Activated CD4-positive, alpha-beta T cell treated with anti-CD3 and anti-CD28 coated beads, Interleukin-2, amount 10 ng/mL, durations not matched to agents 24 days and 14 days (primary cell): ENCODE results near the gene LDB2. TPM values are rescaled to one million over a fixed set of nuclear protein-coding genes. Genes with fewer than 3 reads are reported as not detected.

Experiments used
- DNase-seq: peaks from one replicate; pipeline ENCODE4 v3.0.0; 2022
- H3K27ac Mint-ChIP-seq: one replicate; pipeline ENCODE4 v1.8.0; 2022; ENCODE audit warnings: mild to moderate bottlenecking, mixed read lengths
- H3K27me3 Mint-ChIP-seq: one replicate; pipeline ENCODE4 v1.8.0; 2022; ENCODE audit warnings: mixed read lengths
- H3K36me3 Mint-ChIP-seq: one replicate; pipeline ENCODE4 v1.8.0; 2022; ENCODE audit warnings: low read depth, mild to moderate bottlenecking, mixed read lengths
- H3K4me1 Mint-ChIP-seq: one replicate; pipeline ENCODE4 v1.8.0; 2021; ENCODE audit warnings: mixed read lengths
- H3K4me3 Mint-ChIP-seq: one replicate; pipeline ENCODE4 v1.8.0; 2022; ENCODE audit warnings: mild to moderate bottlenecking, moderate library complexity, mixed read lengths
- H3K9me3 Mint-ChIP-seq: one replicate; pipeline ENCODE4 v1.8.0; 2021; ENCODE audit warnings: mixed read lengths
- intact Hi-C: fragments of 100-400 bp; cut with micrococcal nuclease; formaldehyde crosslinking; loops from one replicate; pipeline ENCODE4 v1.15.1; 2023
- total RNA-seq: library from RNA; stranded (reverse); gene quantifications from 2 replicates; pipeline ENCODE4 v1.2.3, GENCODE V29; 2022

LDB2 gene
- total RNA-seq, 1 donor from 2014 or later: not detected

- no peak overlapping the region for H3K27ac Mint-ChIP-seq
- no peaks in the 10 kb centered on the region for H3K36me3 Mint-ChIP-seq
- H3K9me3 Mint-ChIP-seq: no peaks in the 10 kb centered on the region
- no peak overlapping the region for H3K4me3 Mint-ChIP-seq
- no peaks in the 10 kb centered on the region for H3K4me1 Mint-ChIP-seq
- intact Hi-C loops: no loop called here
- no peaks in the 10 kb centered on the region for H3K27me3 Mint-ChIP-seq
- no peak for DNase-seq
Observed at GRCh38 chr4:16714191-16714590, 184.3 kb downstream of the LDB2 start.

GRCh38 chr4:16713696-16714095, 184.7 kb downstream of the LDB2 start:
- H3K36me3 Mint-ChIP-seq: no peaks in the 10 kb centered on the region
- no peak overlapping the region for H3K4me3 Mint-ChIP-seq
- no peak overlapping the region for H3K27ac Mint-ChIP-seq
- DNase-seq: no peak
- H3K4me1 Mint-ChIP-seq: no peaks in the 10 kb centered on the region
- intact Hi-C loops: no loop called here
- no peaks in the 10 kb centered on the region for H3K27me3 Mint-ChIP-seq
- H3K9me3 Mint-ChIP-seq: no peaks in the 10 kb centered on the region

GRCh38 chr4:16713271-16713670, 185.2 kb downstream of the LDB2 start:
- Mint-ChIP-seq H3K27ac (no peak overlapping the region), H3K27me3 (no peaks in the 10 kb centered on the region), H3K9me3 (no peaks in the 10 kb centered on the region), H3K4me1 (no peaks in the 10 kb centered on the region), H3K36me3 (no peaks in the 10 kb centered on the region), H3K4me3 (no peak overlapping the region)
- intact Hi-C loops: no loop called here
- no peak for DNase-seq

- DNase-seq: no peak
- intact Hi-C loops: no loop called here
- Mint-ChIP-seq H3K4me1 (no peaks in the 10 kb centered on the region), H3K27me3 (no peaks in the 10 kb centered on the region), H3K36me3 (no peaks in the 10 kb centered on the region), H3K9me3 (no peaks in the 10 kb centered on the region), H3K27ac (no peak overlapping the region), H3K4me3 (no peak overlapping the region)
Observed at GRCh38 chr4:16710198-16710597, 188.2 kb downstream of the LDB2 start.

- no peaks in the 10 kb centered on the region for H3K9me3 Mint-ChIP-seq
- no peak overlapping the region for H3K4me3 Mint-ChIP-seq
- H3K36me3 Mint-ChIP-seq: no peaks in the 10 kb centered on the region
- H3K4me1 Mint-ChIP-seq: no peaks in the 10 kb centered on the region
- H3K27ac Mint-ChIP-seq: no peak overlapping the region
- DNase-seq: no peak
- H3K27me3 Mint-ChIP-seq: no peaks in the 10 kb centered on the region
- intact Hi-C loops: no loop called here
Observed at GRCh38 chr4:16707874-16708273, 190.6 kb downstream of the LDB2 start.

GRCh38 chr4:16706251-16706650, 192.2 kb downstream of the LDB2 start:
- Mint-ChIP-seq H3K36me3 (no peaks in the 10 kb centered on the region), H3K4me3 (no peak overlapping the region)

GRCh38 chr4:16705341-16705740, 193.1 kb downstream of the LDB2 start:
- H3K4me1 Mint-ChIP-seq: no peaks in the 10 kb centered on the region
- H3K27me3 Mint-ChIP-seq: no peaks in the 10 kb centered on the region
- no peak overlapping the region for H3K4me3 Mint-ChIP-seq
- no peaks in the 10 kb centered on the region for H3K36me3 Mint-ChIP-seq
- H3K27ac Mint-ChIP-seq: no peak overlapping the region
- no peak for DNase-seq
- no peaks in the 10 kb centered on the region for H3K9me3 Mint-ChIP-seq
- intact Hi-C loops: no loop called here

More at GRCh38 chr4:16706251-16706650, 192.2 kb downstream of the LDB2 start:
- intact Hi-C loops: no loop called here
- DNase-seq: no peak
- no peaks in the 10 kb centered on the region for H3K4me1 Mint-ChIP-seq
- no peaks in the 10 kb centered on the region for H3K27me3 Mint-ChIP-seq
- H3K9me3 Mint-ChIP-seq: no peaks in the 10 kb centered on the region
- H3K27ac Mint-ChIP-seq: no peak overlapping the region

GRCh38 chr4:16704489-16704888, 194.0 kb downstream of the LDB2 start:
- H3K4me1 Mint-ChIP-seq: no peaks in the 10 kb centered on the region
- no peaks in the 10 kb centered on the region for H3K9me3 Mint-ChIP-seq
- H3K27ac Mint-ChIP-seq: no peak overlapping the region
- no peaks in the 10 kb centered on the region for H3K36me3 Mint-ChIP-seq
- intact Hi-C loops: no loop called here
- no peak overlapping the region for H3K4me3 Mint-ChIP-seq
- DNase-seq: no peak
- H3K27me3 Mint-ChIP-seq: no peaks in the 10 kb centered on the region

- Mint-ChIP-seq H3K27ac (no peak overlapping the region), H3K36me3 (no peaks in the 10 kb centered on the region), H3K4me3 (no peak overlapping the region), H3K27me3 (no peaks in the 10 kb centered on the region), H3K4me1 (no peaks in the 10 kb centered on the region), H3K9me3 (no peaks in the 10 kb centered on the region)
- intact Hi-C loops: no loop called here
- no peak for DNase-seq
Observed at GRCh38 chr4:16695896-16696295, 202.5 kb downstream of the LDB2 start.

GRCh38 chr4:16694884-16695276, 203.6 kb downstream of the LDB2 start:
- H3K4me3 Mint-ChIP-seq: no peak overlapping the region
- no peaks in the 10 kb centered on the region for H3K4me1 Mint-ChIP-seq
- no peak overlapping the region for H3K27ac Mint-ChIP-seq
- H3K9me3 Mint-ChIP-seq: no peaks in the 10 kb centered on the region
- intact Hi-C loops: no loop called here
- no peaks in the 10 kb centered on the region for H3K27me3 Mint-ChIP-seq
- no peaks in the 10 kb centered on the region for H3K36me3 Mint-ChIP-seq
- DNase-seq: no peak

GRCh38 chr4:16694173-16694883, 204.1 kb downstream of the LDB2 start:
- Mint-ChIP-seq H3K27me3 (no peaks in the 10 kb centered on the region), H3K4me3 (no peak overlapping the region), H3K27ac (no peak overlapping the region), H3K36me3 (no peaks in the 10 kb centered on the region), H3K9me3 (no peaks in the 10 kb centered on the region), H3K4me1 (no peaks in the 10 kb centered on the region)
- no peak for DNase-seq
- intact Hi-C loops: no loop called here

GRCh38 chr4:16693641-16694040, 204.8 kb downstream of the LDB2 start:
- no peak for DNase-seq
- H3K27me3 Mint-ChIP-seq: no peaks in the 10 kb centered on the region
- H3K9me3 Mint-ChIP-seq: no peaks in the 10 kb centered on the region
- no peak overlapping the region for H3K27ac Mint-ChIP-seq
- no peak overlapping the region for H3K4me3 Mint-ChIP-seq
- intact Hi-C loops: no loop called here
- H3K36me3 Mint-ChIP-seq: no peaks in the 10 kb centered on the region
- no peaks in the 10 kb centered on the region for H3K4me1 Mint-ChIP-seq

GRCh38 chr4:16692961-16693506, 205.4 kb downstream of the LDB2 start:
- Mint-ChIP-seq H3K4me1 (no peaks in the 10 kb centered on the region), H3K36me3 (no peaks in the 10 kb centered on the region), H3K9me3 (no peaks in the 10 kb centered on the region), H3K27me3 (no peaks in the 10 kb centered on the region), H3K4me3 (no peak overlapping the region), H3K27ac (no peak overlapping the region)
- intact Hi-C loops: no loop called here
- no peak for DNase-seq

- Mint-ChIP-seq H3K27ac (no peak overlapping the region), H3K27me3 (no peaks in the 10 kb centered on the region), H3K36me3 (no peaks in the 10 kb centered on the region), H3K4me1 (no peaks in the 10 kb centered on the region), H3K4me3 (no peak overlapping the region), H3K9me3 (no peaks in the 10 kb centered on the region)
- DNase-seq: no peak
- intact Hi-C loops: no loop called here
Observed at GRCh38 chr4:16692524-16692923, 205.9 kb downstream of the LDB2 start.

GRCh38 chr4:16692046-16692445, 206.4 kb downstream of the LDB2 start:
- Mint-ChIP-seq H3K36me3 (no peaks in the 10 kb centered on the region), H3K27me3 (no peaks in the 10 kb centered on the region), H3K9me3 (no peaks in the 10 kb centered on the region), H3K4me1 (no peaks in the 10 kb centered on the region), H3K4me3 (no peak overlapping the region), H3K27ac (no peak overlapping the region)
- intact Hi-C loops: no loop called here
- DNase-seq: no peak
